ENCODE results near the gene SATB2. TPM values are rescaled to one million over a fixed set of nuclear protein-coding genes. Genes with fewer than 3 reads are reported as not detected.

Gene SATB2
- total RNA-seq, 4 donors from 2014 or later = 2.2 to 6.6 (median 5.0) TPM

DNA sequence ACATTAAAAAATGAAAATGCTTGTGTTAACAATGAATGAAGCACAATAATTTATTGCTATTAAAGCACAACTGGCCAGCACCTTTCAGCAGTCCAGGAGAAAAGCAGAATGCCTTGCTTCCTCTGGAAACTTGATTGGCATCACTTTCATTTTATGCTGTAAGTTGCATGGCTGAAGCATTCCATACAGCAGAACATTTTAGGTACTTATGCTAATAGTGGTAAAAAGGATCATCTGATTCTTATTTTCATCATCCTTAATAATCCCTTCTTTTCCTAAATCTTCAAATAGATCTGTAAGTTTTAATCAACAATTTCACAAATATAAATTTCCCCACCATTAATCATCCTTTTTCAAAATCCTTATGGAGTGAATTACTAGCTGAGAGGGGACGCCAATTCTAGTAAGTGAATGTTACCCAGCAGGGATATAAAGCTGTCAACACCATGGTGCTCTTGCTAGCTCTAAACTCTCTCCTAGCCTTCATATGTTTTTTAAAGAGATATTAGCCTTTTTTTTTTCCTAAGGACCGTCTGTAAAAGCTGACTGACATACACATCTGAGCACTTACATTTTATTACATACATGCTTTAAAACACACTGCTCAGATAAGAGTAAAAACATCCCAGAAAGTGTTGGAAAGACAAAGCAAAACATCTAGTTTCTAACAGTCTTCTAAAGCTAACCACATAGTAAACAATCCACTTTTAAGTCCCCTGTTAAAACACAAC, 5.3 kb downstream of the SATB2 start:
- Histone ChIP-seq H3K27ac (replicated peaks in 1 of 4) (no peak overlapping the region), H3K27me3 (peaks cover 3 to 77% (median 47%) of the 10 kb centered on the region in 4 donors), H3K4me3 (no peak overlapping the region), H3K4me1 (peaks cover 21 to 23% (median 22%) of the 10 kb centered on the region in 4 donors), H3K36me3 (no peaks in the 10 kb centered on the region), H3K9me3 (no peaks in the 10 kb centered on the region)
- TF ChIP-seq POLR2AphosphoS5 (IDR thresholded peaks at IDR 0.05) (no peak), CTCF (IDR thresholded peaks at IDR 0.05) (no peak), POLR2A (IDR thresholded peaks at IDR 0.05; ENCODE audit: low read depth) (no peak), EP300 (IDR thresholded peaks at IDR 0.05) (no peak)
- intact Hi-C loops (cut with DNase I) = no loop called here
- no peak for DNase-seq (ENCODE audit: extremely low spot score)
- WGBS = 83% methylated on average over 2 of the region's 2 CpGs

DNA sequence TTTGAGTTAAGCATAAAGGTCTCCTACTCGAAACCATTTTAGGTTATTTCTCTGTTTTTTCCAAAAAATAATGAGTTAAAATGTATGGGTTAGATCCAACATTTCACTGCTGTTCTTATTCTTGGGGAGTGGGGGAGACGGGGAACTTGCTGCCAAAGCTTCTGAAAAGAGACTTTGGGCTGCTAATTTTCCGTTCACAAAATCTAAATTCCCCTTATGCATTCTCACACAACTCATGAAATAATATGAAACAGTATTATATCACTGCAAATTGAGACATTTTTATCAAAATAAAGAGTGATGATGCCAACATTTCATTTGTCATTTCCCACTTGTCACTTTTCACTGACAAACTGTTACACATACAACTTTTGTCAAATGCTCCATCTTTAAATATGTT, 7.8 kb downstream of the SATB2 start:
- Histone ChIP-seq H3K4me3 (no peak overlapping the region), H3K4me1 (no peaks in the 10 kb centered on the region), H3K27me3 (peaks cover 0 to 58% (median 24%) of the 10 kb centered on the region in 4 donors), H3K9me3 (no peaks in the 10 kb centered on the region), H3K36me3 (no peaks in the 10 kb centered on the region), H3K27ac (replicated peaks in 1 of 4) (no peak overlapping the region)
- intact Hi-C loops (cut with DNase I) = no loop called here
- TF ChIP-seq CTCF (IDR thresholded peaks at IDR 0.05) (no peak), POLR2A (IDR thresholded peaks at IDR 0.05; ENCODE audit: low read depth) (no peak), POLR2AphosphoS5 (IDR thresholded peaks at IDR 0.05) (no peak)
- 95% methylated on average over 3 of the region's 3 CpGs for WGBS
- no peak for DNase-seq (ENCODE audit: extremely low spot score)

DNA sequence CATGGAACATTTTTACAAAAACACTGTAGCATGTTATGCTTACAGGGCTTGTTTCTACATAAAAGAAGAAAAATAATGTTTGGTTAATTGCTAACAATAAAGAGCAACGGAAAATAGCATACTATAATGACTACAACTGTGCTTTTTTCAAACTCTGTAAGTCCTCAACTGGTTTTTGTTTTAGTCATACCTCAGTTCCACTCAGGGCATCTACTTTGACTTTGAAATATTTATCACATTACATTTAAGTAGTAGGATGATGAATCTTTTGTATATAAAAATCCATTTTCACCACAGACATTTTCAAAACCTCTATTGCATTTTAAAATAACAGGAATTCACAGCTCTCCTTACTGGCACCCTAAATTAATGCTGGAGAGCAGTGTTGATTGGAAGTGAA, 8.3 kb downstream of the SATB2 start:
- Histone ChIP-seq H3K27me3 (peaks cover 0 to 53% (median 19%) of the 10 kb centered on the region in 4 donors), H3K4me1 (no peaks in the 10 kb centered on the region), H3K27ac (replicated peaks in 1 of 4) (no peak overlapping the region), H3K4me3 (no peak overlapping the region), H3K9me3 (no peaks in the 10 kb centered on the region), H3K36me3 (no peaks in the 10 kb centered on the region)
- WGBS = 86% methylated on average over 1 of the region's 1 CpG
- no peak for TF ChIP-seq POLR2AphosphoS5 (IDR thresholded peaks at IDR 0.05)
- TF ChIP-seq EP300 (IDR thresholded peaks at IDR 0.05) = no peak
- TF ChIP-seq CTCF (IDR thresholded peaks at IDR 0.05) = no peak
- no peak for TF ChIP-seq POLR2A (IDR thresholded peaks at IDR 0.05; ENCODE audit: low read depth)
- DNase-seq (ENCODE audit: extremely low spot score) = no peak
- intact Hi-C loops (cut with DNase I) = no loop called here

DNA sequence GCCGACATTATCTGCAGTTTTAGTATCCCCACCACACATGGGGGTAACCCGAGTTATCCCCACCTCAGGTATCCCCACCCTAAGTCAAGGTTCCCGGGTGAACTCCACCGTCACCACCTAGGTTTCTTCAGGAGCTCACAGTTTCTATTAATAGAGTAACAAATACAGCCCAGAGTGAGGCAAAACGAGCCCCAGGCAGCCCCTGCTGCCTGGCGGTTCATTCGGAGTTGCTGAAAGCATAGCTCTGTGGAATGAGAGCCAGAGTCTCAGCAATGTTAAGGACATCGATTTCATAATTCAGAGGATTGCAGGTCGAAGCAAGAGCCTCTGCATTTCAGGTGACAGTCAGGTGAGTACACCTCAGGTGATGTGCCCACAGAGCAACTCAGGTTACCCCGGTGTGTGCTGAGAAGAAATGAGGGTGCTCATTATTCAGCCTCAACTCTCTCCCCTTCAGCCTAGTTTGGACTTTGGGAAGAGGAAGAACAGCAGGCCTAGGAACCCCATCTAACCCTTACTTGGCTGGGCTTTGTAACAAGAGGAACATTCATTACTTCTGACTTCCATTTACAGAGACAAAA, 10.7 kb downstream of the SATB2 start:
- DNase-seq (ENCODE audit: extremely low spot score) = no peak
- Histone ChIP-seq H3K4me1 (no peaks in the 10 kb centered on the region), H3K9me3 (no peaks in the 10 kb centered on the region), H3K27me3 (peaks cover 0 to 30% (median 5%) of the 10 kb centered on the region in 4 donors), H3K27ac (replicated peaks in 1 of 4) (no peak overlapping the region), H3K36me3 (no peaks in the 10 kb centered on the region), H3K4me3 (no peak overlapping the region)
- WGBS = 71% methylated on average over 7 of the region's 10 CpGs
- TF ChIP-seq EP300 (IDR thresholded peaks at IDR 0.05) (no peak), POLR2A (IDR thresholded peaks at IDR 0.05; ENCODE audit: low read depth) (no peak), POLR2AphosphoS5 (IDR thresholded peaks at IDR 0.05) (no peak), CTCF (IDR thresholded peaks at IDR 0.05) (no peak)
- intact Hi-C loops (cut with DNase I) = no loop called here

Measured in esophagus muscularis mucosa (tissue), 4 donors.